ENCODE measurements around the gene RIPPLY1.

GRCh38 chrX:106889468-106889867 lies 13.7 kb downstream of the RIPPLY1 start:
- TF ChIP-seq, protein P1, sequence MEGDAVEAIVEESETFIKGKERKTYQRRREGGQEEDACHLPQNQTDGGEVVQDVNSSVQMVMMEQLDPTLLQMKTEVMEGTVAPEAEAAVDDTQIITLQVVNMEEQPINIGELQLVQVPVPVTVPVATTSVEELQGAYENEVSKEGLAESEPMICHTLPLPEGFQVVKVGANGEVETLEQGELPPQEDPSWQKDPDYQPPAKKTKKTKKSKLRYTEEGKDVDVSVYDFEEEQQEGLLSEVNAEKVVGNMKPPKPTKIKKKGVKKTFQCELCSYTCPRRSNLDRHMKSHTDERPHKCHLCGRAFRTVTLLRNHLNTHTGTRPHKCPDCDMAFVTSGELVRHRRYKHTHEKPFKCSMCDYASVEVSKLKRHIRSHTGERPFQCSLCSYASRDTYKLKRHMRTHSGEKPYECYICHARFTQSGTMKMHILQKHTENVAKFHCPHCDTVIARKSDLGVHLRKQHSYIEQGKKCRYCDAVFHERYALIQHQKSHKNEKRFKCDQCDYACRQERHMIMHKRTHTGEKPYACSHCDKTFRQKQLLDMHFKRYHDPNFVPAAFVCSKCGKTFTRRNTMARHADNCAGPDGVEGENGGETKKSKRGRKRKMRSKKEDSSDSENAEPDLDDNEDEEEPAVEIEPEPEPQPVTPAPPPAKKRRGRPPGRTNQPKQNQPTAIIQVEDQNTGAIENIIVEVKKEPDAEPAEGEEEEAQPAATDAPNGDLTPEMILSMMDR (IDR thresholded peaks at IDR 0.05 in 2 of 3, conservative IDR thresholded peaks at IDR 0.05 in 1 of 3; ENCODE audit: borderline replicate concordance in 1 of 3, insufficient read depth in 1 of 3, low read depth in 2 of 3, low read length in 2 of 3) = no peak
- no peak for TF ChIP-seq POLR2A (IDR thresholded peaks at IDR 0.05; ENCODE audit: borderline replicate concordance, extremely low read depth, insufficient read depth, insufficient read length)
- TF ChIP-seq SP1 (IDR thresholded peaks at IDR 0.05; ENCODE audit: low read depth) = no peak
- no peak for TF ChIP-seq TCF7L2 (IDR thresholded peaks at IDR 0.05; ENCODE audit: borderline replicate concordance, extremely low read depth, insufficient read depth, insufficient read length)
- TF ChIP-seq SIN3A (IDR thresholded peaks at IDR 0.05; ENCODE audit: low read depth) = no peak
- TF ChIP-seq POLR2AphosphoS5 (IDR thresholded peaks at IDR 0.05; ENCODE audit: low read depth, low read length) = no peak
- no peak for TF ChIP-seq EZH2 (IDR thresholded peaks at IDR 0.05)

Data from HCT116 (cell line).